NCI-H2107 (cell line): ENCODE measurements around the gene GPR137B.
A peak's percentile ranks its signal among the peaks of the same experiment; 100 is the strongest.
"Not testable (repeated sequence)": the region's sequence is repeated elsewhere in the genome, so short reads cannot be mapped to it uniquely, and the experiment has no call there.

Source experiments
- DNase-seq: peaks from one replicate; lab custom pipeline; 2025; lab: John Stamatoyannopoulos, UW

GPR137B gene

GRCh38 chr1:236161230-236161629 lies 18.9 kb downstream of the GPR137B start:
- no peak for DNase-seq

- not testable (repeated sequence) for DNase-seq
Measured at GRCh38 chr1:236161755-236162154, 19.4 kb downstream of the GPR137B start.

- DNase-seq: no peak
Measured at GRCh38 chr1:236163463-236164153, 21.3 kb downstream of the GPR137B start.

GRCh38 chr1:236164273-236164672 lies 21.9 kb downstream of the GPR137B start:
- DNase-seq: no peak

GRCh38 chr1:236165238-236165981 lies 23.1 kb downstream of the GPR137B start:
- DNase-seq: no peak

- DNase-seq: no peak
Measured at GRCh38 chr1:236166041-236166440, 23.7 kb downstream of the GPR137B start.

- no peak for DNase-seq
Measured at GRCh38 chr1:236167154-236167553, 24.8 kb downstream of the GPR137B start.

GRCh38 chr1:236167578-236167977 lies 25.2 kb downstream of the GPR137B start:
- no peak for DNase-seq

- no peak for DNase-seq
Measured at GRCh38 chr1:236168716-236169429, 26.5 kb downstream of the GPR137B start.

- no peak for DNase-seq
Measured at GRCh38 chr1:236172041-236172579, 29.8 kb downstream of the GPR137B start.

GRCh38 chr1:236173174-236173767 lies 30.9 kb downstream of the GPR137B start:
- DNase-seq: no peak

- DNase-seq: peak; percentile 19
Measured at GRCh38 chr1:236175642-236176336, 33.5 kb downstream of the GPR137B start.

- DNase-seq: no peak
Measured at GRCh38 chr1:236176337-236177336, 34.3 kb downstream of the GPR137B start.

GRCh38 chr1:236179634-236180033 lies 37.3 kb downstream of the GPR137B start:
- DNase-seq: no peak

- DNase-seq: no peak
Measured at GRCh38 chr1:236181059-236181458, 38.7 kb downstream of the GPR137B start.

- DNase-seq: no peak
Measured at GRCh38 chr1:236185687-236186086, 43.3 kb downstream of the GPR137B start.

GRCh38 chr1:236186471-236186870 lies 44.1 kb downstream of the GPR137B start:
- DNase-seq: not testable (repeated sequence)

- DNase-seq: not testable (repeated sequence)
Measured at GRCh38 chr1:236188084-236188483, 45.7 kb downstream of the GPR137B start.

GRCh38 chr1:236193184-236193583 lies 50.8 kb downstream of the GPR137B start:
- no peak for DNase-seq

GRCh38 chr1:236200925-236201324 lies 58.6 kb downstream of the GPR137B start:
- DNase-seq: no peak
